Sciatic nerve (tissue), 2 donors: ENCODE results near the gene LHFPL5. TPM values are rescaled to one million over a fixed set of nuclear protein-coding genes. Genes with fewer than 3 reads are reported as not detected.

Experiments
- ATAC-seq: fragments of 200-7000 bp; cut with Tn5 transposase; one replicate; pipeline ENCODE4 v1.9.1; 2020; ENCODE audit warnings: mild to moderate bottlenecking, moderate library complexity
- DNase-seq: peaks from one replicate; pipeline ENCODE4 v3.0.0-alpha.2; 2020; ENCODE audit warnings: low spot score
- intact Hi-C: fragments of 100-400 bp; cut with DNase I; formaldehyde crosslinking; loops from one replicate; pipeline ENCODE4 v1.14.2; 2022
- total RNA-seq: library from RNA; stranded (reverse); fragmentation: NEBNext Ultra II Directional; extraction: Animal tissue kit (Norgen Biotek cat#: 25700); gene quantifications from one replicate; pipeline ENCODE4 v1.2.1, GENCODE V29; 2021
- donor health status: DM: no; HTN: no; CAD: no.
- donor health status: DM: no; HTN: no; CAD: no.

The LHFPL5 gene
- total RNA-seq, 1 donor from 2014 or later = not detected

GRCh38 chr6:35831257-35832007, 26.3 kb downstream of the LHFPL5 start:
- intact Hi-C loops = no loop called here
- DNase-seq = no peak
- no peak for ATAC-seq

- DNase-seq (no peak), ATAC-seq (no peak)
- intact Hi-C loops = no loop called here
These were observed 28.4 kb downstream of the LHFPL5 start for GRCh38 chr6:35833536-35833935.

GRCh38 chr6:35839019-35839418, 33.9 kb downstream of the LHFPL5 start:
- DNase-seq (no peak), ATAC-seq (no peak)
- intact Hi-C loops = no loop called here

- intact Hi-C loops = no loop called here
- no peak for ATAC-seq
These were observed 37.2 kb downstream of the LHFPL5 start for GRCh38 chr6:35842381-35842780.

GRCh38 chr6:35844290-35844689, 39.1 kb downstream of the LHFPL5 start:
- ATAC-seq = no peak
- intact Hi-C loops = no loop called here
- DNase-seq = no peak

More at GRCh38 chr6:35842381-35842780, 37.2 kb downstream of the LHFPL5 start:
- no peak for DNase-seq

GRCh38 chr6:35850208-35850607, 45.1 kb downstream of the LHFPL5 start:
- no peak for ATAC-seq
- intact Hi-C loops = loop anchor here (5.0 kb wide), 1 partner anchor 127 kb away; no protein-coding TSS in a partner anchor

GRCh38 chr6:35852994-35853393, 47.8 kb downstream of the LHFPL5 start:
- DNase-seq (no peak), ATAC-seq (no peak)
- intact Hi-C loops = loop anchor here (5.0 kb wide), 1 partner anchor 124 kb away; no protein-coding TSS in a partner anchor

More at GRCh38 chr6:35850208-35850607, 45.1 kb downstream of the LHFPL5 start:
- no peak for DNase-seq

GRCh38 chr6:35856250-35856649, 51.1 kb downstream of the LHFPL5 start:
- ATAC-seq (no peak), DNase-seq (no peak)
- intact Hi-C loops = no loop called here

GRCh38 chr6:35857853-35858252, 52.7 kb downstream of the LHFPL5 start:
- intact Hi-C loops = no loop called here
- DNase-seq (no peak), ATAC-seq (no peak)

GRCh38 chr6:35859367-35859766, 54.2 kb downstream of the LHFPL5 start:
- ATAC-seq = no peak
- intact Hi-C loops = no loop called here
- DNase-seq = no peak

Other genes starting within 250 kb of the LHFPL5 start
- gene FKBP5, start 116.4 kb upstream of the LHFPL5 start, total RNA-seq = 23.6 TPM
- gene ARMC12, start 68.3 kb upstream of the LHFPL5 start, total RNA-seq = 0.80 TPM
- gene CLPSL2, start 28.8 kb upstream of the LHFPL5 start, total RNA-seq = not detected
- not detected for gene CLPSL1, start 24.3 kb upstream of the LHFPL5 start, total RNA-seq
- 3.8 TPM for gene CLPS, start 8.0 kb upstream of the LHFPL5 start, total RNA-seq
- 33.2 TPM for gene SRPK1, start 115.7 kb downstream of the LHFPL5 start, total RNA-seq
- gene SLC26A8, start 219.3 kb downstream of the LHFPL5 start, total RNA-seq = 1.5 TPM
- 67.6 TPM for gene MAPK14, start 222.5 kb downstream of the LHFPL5 start, total RNA-seq